Measurements from ENCODE around the gene PLXND1. TPM values are rescaled to one million over a fixed set of nuclear protein-coding genes. Genes with fewer than 3 reads are reported as not detected.

PLXND1 gene
- total and polyA plus RNA-seq, 2 donors from 2014 or later = 67.0 to 152 TPM

GRCh38 chr3:129569856-129570255 lies 36.6 kb downstream of the PLXND1 start:
- H3K27me3 ChIP-seq (ENCODE audit: control insufficient read depth, insufficient read depth, low read length) = no peaks in the 10 kb centered on the region
- intact Hi-C loops (cut with DNase I) = no loop called here
- H3K27ac ChIP-seq (ENCODE audit: low read depth in 2 of 2, low read length in 2 of 2) = no peak overlapping the region
- no peaks in the 10 kb centered on the region for H3K9me3 ChIP-seq (ENCODE audit: control insufficient read depth in 2 of 3, insufficient read depth in 1 of 3, low read length in 3 of 3)
- no peak for FAIRE-seq
- peaks cover 0 to 4% (median 3%) of the 10 kb centered on the region in 3 donors for H3K36me3 ChIP-seq (ENCODE audit: control insufficient read depth in 2 of 3, insufficient read depth in 3 of 3, low read length in 3 of 3)
- no peak for TF ChIP-seq CTCF (IDR thresholded peaks at IDR 0.05; ENCODE audit: borderline replicate concordance, extremely low read depth, insufficient read depth)
- no peak for DNase-seq
- H3K9ac ChIP-seq (ENCODE audit: low read length in 3 of 3) = no peak overlapping the region
- H3K4me3 ChIP-seq (ENCODE audit: low read length in 3 of 3) = no peak overlapping the region
- H3K4me1 ChIP-seq (ENCODE audit: control insufficient read depth in 2 of 3, insufficient read depth in 2 of 3, low read depth in 1 of 3, low read length in 3 of 3) = no peaks in the 10 kb centered on the region

GRCh38 chr3:129567939-129568338 lies 38.5 kb downstream of the PLXND1 start:
- H3K9ac ChIP-seq (ENCODE audit: low read length in 3 of 3) = no peak overlapping the region
- peaks cover 0 to 4% (median 3%) of the 10 kb centered on the region in 3 donors for H3K36me3 ChIP-seq (ENCODE audit: control insufficient read depth in 2 of 3, insufficient read depth in 3 of 3, low read length in 3 of 3)
- no peak for FAIRE-seq
- no peak for DNase-seq
- no peak for TF ChIP-seq CTCF (IDR thresholded peaks at IDR 0.05; ENCODE audit: borderline replicate concordance, extremely low read depth, insufficient read depth)
- H3K27me3 ChIP-seq (ENCODE audit: control insufficient read depth, insufficient read depth, low read length) = no peaks in the 10 kb centered on the region
- H3K9me3 ChIP-seq (ENCODE audit: control insufficient read depth in 2 of 3, insufficient read depth in 1 of 3, low read length in 3 of 3) = no peaks in the 10 kb centered on the region
- no peak overlapping the region for H3K27ac ChIP-seq (ENCODE audit: low read depth in 2 of 2, low read length in 2 of 2)
- intact Hi-C loops (cut with DNase I) = no loop called here
- no peak overlapping the region for H3K4me3 ChIP-seq (ENCODE audit: low read length in 3 of 3)
- no peaks in the 10 kb centered on the region for H3K4me1 ChIP-seq (ENCODE audit: control insufficient read depth in 2 of 3, insufficient read depth in 2 of 3, low read depth in 1 of 3, low read length in 3 of 3)

- Histone ChIP-seq H3K4me3 (ENCODE audit: low read length in 3 of 3) (no peak overlapping the region), H3K9me3 (ENCODE audit: control insufficient read depth in 2 of 3, insufficient read depth in 1 of 3, low read length in 3 of 3) (no peaks in the 10 kb centered on the region), H3K27me3 (ENCODE audit: control insufficient read depth, insufficient read depth, low read length) (no peaks in the 10 kb centered on the region), H3K9ac (ENCODE audit: low read length in 3 of 3) (no peak overlapping the region), H3K36me3 (ENCODE audit: control insufficient read depth in 2 of 3, insufficient read depth in 3 of 3, low read length in 3 of 3) (peaks cover 0 to 4% (median 3%) of the 10 kb centered on the region in 3 donors), H3K27ac (ENCODE audit: low read depth in 2 of 2, low read length in 2 of 2) (no peak overlapping the region), H3K4me1 (ENCODE audit: control insufficient read depth in 2 of 3, insufficient read depth in 2 of 3, low read depth in 1 of 3, low read length in 3 of 3) (no peaks in the 10 kb centered on the region)
- DNase-seq = no peak
- no peak for FAIRE-seq
- TF ChIP-seq CTCF (IDR thresholded peaks at IDR 0.05; ENCODE audit: borderline replicate concordance, extremely low read depth, insufficient read depth) = no peak
- intact Hi-C loops (cut with DNase I) = no loop called here
Observed at GRCh38 chr3:129567176-129567705, 39.2 kb downstream of the PLXND1 start.

GRCh38 chr3:129565902-129566301 lies 40.6 kb downstream of the PLXND1 start:
- no peak overlapping the region for H3K9ac ChIP-seq (ENCODE audit: low read length in 3 of 3)
- TF ChIP-seq CTCF (IDR thresholded peaks at IDR 0.05; ENCODE audit: borderline replicate concordance, extremely low read depth, insufficient read depth) = no peak
- intact Hi-C loops (cut with DNase I) = no loop called here
- H3K27ac ChIP-seq (ENCODE audit: low read depth in 2 of 2, low read length in 2 of 2) = no peak overlapping the region
- H3K4me1 ChIP-seq (ENCODE audit: control insufficient read depth in 2 of 3, insufficient read depth in 2 of 3, low read depth in 1 of 3, low read length in 3 of 3) = peaks cover 0 to 8% (median 0%) of the 10 kb centered on the region in 3 donors
- H3K27me3 ChIP-seq (ENCODE audit: control insufficient read depth, insufficient read depth, low read length) = no peaks in the 10 kb centered on the region
- H3K9me3 ChIP-seq (ENCODE audit: control insufficient read depth in 2 of 3, insufficient read depth in 1 of 3, low read length in 3 of 3) = no peaks in the 10 kb centered on the region
- FAIRE-seq = no peak
- no peak overlapping the region for H3K4me3 ChIP-seq (ENCODE audit: low read length in 3 of 3)
- peaks cover 0 to 4% (median 3%) of the 10 kb centered on the region in 3 donors for H3K36me3 ChIP-seq (ENCODE audit: control insufficient read depth in 2 of 3, insufficient read depth in 3 of 3, low read length in 3 of 3)
- no peak for DNase-seq

Data from kidney (tissue), 14 donors.